ENCODE measurements around the gene SLC26A1.

DNA sequence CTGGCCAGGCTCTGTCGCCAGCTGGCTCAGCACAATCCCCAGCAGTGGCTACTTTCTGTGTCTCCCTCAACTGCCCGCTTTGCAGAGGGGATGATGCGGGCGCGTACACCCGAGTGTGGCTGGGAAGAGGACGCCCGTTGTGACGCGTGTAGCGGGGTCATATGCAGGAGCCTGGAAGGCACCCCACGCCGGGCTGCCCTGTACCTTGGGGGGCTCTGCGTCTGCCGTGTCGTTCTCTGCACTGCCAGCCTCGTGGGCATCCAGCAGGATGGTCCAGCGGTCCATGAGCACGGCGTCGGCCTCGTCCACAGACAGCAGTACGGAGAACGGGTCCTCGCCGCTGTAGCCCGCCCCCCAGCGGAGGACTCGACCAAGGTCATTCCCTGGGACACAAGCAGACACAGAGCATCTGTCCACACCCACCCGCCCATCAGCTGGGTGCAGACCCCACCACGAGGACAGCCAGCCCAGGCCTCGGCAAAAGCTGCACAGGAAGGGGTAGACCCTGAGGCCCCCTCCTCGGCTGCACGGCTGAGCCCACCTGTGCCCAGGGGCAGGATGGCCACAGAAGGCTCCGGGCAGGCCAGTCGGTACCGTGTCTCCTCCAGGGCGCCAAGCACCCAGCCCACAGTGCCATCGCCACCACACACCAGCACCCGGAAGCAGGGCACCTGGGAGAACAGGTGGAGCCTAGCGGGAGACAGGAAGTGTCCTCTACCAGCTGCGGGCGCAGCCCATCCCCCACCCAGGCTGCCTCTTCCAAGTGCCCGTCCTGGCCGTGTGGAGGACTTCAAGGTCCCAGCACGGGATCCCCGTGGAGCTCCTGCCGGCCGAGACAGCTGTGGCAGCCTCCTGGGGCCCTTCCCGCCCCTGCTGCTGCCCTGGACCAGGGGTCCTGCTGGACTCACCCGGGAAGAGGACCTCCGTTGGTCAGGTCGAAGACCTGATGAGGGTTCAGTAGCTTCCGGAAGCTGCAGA, 30.7 kb downstream of the SLC26A1 start:
- no peak for TF ChIP-seq POLR2A (IDR thresholded peaks at IDR 0.05)
- TF ChIP-seq, protein P1, sequence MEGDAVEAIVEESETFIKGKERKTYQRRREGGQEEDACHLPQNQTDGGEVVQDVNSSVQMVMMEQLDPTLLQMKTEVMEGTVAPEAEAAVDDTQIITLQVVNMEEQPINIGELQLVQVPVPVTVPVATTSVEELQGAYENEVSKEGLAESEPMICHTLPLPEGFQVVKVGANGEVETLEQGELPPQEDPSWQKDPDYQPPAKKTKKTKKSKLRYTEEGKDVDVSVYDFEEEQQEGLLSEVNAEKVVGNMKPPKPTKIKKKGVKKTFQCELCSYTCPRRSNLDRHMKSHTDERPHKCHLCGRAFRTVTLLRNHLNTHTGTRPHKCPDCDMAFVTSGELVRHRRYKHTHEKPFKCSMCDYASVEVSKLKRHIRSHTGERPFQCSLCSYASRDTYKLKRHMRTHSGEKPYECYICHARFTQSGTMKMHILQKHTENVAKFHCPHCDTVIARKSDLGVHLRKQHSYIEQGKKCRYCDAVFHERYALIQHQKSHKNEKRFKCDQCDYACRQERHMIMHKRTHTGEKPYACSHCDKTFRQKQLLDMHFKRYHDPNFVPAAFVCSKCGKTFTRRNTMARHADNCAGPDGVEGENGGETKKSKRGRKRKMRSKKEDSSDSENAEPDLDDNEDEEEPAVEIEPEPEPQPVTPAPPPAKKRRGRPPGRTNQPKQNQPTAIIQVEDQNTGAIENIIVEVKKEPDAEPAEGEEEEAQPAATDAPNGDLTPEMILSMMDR (IDR thresholded peaks at IDR 0.05), result no peak
